HT1080 (cell line): ENCODE measurements around the gene ROCK2. TPM values are rescaled to one million over a fixed set of nuclear protein-coding genes. Genes with fewer than 3 reads are reported as not detected.

Experiments
- small RNA-seq: library from RNA; depleted of rRNA; stranded (forward); fragments of <200 nt; gene quantifications from one replicate; pipeline ENCODE3, GENCODE V24; 2014
- total RNA-seq: library from RNA; depleted of rRNA; stranded (reverse); fragments of >200 nt; shearing (Covaris generic); gene quantifications from 2 replicates; pipeline ENCODE4 v1.2.3, GENCODE V29; 2014; rRNA removed

The ROCK2 gene
- total RNA-seq, 1 experiment from 2014 or later = 20.6 TPM

Small RNA genes within 50 kb of the gene (small RNA-seq; reads per million reads assigned to genes)
- gene RNU6-1081P = not detected

Other genes starting within 250 kb of the ROCK2 start
- gene SLC66A3, start 189.2 kb downstream of the ROCK2 start, total RNA-seq = 3.4 and 10.8 TPM in 2 replicates
- gene E2F6, start 121.5 kb upstream of the ROCK2 start, total RNA-seq = 19.3 and 21.4 TPM in 2 replicates
- 1.2 and 1.7 TPM in 2 replicates for gene GREB1, start 189.4 kb upstream of the ROCK2 start, total RNA-seq